Measurements from ENCODE around the gene PLEKHA8.
A peak's percentile ranks its signal among the peaks of the same experiment; 100 is the strongest.

PLEKHA8 gene, protein sequence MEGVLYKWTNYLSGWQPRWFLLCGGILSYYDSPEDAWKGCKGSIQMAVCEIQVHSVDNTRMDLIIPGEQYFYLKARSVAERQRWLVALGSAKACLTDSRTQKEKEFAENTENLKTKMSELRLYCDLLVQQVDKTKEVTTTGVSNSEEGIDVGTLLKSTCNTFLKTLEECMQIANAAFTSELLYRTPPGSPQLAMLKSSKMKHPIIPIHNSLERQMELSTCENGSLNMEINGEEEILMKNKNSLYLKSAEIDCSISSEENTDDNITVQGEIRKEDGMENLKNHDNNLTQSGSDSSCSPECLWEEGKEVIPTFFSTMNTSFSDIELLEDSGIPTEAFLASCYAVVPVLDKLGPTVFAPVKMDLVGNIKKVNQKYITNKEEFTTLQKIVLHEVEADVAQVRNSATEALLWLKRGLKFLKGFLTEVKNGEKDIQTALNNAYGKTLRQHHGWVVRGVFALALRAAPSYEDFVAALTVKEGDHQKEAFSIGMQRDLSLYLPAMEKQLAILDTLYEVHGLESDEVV

DNA sequence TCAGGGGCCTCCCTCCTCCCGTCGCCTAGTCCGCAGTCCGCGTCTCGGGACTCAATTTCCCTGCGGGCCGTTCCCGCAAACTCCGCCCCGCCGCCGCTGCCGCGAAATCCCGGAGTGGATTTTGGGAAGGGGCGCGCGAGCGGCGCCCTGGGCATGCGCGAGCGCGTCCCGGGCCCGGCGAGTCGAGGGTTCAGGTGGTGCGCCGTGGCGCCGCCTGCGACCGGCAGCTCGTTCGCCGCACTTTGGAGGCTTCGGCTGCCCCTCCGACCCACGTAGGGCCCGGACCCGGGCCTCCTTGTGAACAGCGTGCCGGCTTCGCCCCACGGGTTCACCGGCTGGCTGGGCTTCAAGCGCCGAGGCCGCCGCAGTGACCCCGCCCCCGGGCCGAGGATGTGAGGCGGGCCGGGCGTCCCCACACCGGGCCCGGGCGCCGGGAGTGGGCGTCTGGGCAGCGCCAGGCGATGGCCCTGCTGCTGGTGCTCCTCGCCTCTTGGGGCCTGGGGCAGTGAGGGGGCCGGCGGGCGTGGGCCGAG is at the start of gene PLEKHA8:
PLEKHA8 (plus strand) TSS at position 197 of the 533 bp plus-strand sequence. CDS start 351 bp downstream, outside the sequence.
- peak; percentile 86 for DNase-seq

DNA sequence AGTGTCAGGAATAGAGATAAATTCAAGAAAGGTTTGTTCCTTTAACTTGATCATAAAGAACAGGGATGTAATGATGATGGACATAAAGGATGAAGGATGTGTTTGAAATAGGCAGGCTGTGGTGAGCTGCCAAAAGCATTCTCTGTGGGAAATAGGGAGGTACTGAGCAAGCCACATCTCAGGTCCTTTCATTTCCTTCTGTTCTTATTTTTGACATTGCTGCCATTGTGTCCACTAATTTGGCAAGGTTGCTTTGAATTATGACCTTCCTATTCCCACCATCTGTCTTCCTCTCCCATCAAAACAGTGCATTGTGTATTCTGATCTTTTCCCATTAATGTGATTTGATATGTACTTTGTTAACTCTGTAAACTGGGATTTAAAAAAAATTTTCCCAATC is 48.1 kb upstream of the PLEKHA8 start:
- DNase-seq, result no peak

DNA sequence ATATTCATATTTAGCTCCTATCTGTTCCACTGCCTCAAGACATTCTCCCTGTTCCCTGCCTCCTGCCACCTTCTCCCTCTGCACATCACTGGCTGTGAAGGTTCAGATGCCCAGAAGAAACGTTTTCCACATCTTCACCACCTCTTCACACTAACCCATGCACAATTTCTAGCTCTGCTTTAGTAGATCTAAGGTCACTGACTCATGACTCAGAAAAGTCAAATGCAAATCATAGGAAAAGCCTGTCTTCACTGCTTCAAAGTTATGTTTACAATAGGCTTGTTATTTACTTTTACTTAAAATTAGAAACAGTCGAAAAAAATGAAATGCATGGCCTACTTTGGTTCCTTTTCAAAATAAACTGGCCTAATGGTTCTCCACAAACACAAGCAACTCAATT is 41.1 kb upstream of the PLEKHA8 start:
- DNase-seq, result no peak

DNA sequence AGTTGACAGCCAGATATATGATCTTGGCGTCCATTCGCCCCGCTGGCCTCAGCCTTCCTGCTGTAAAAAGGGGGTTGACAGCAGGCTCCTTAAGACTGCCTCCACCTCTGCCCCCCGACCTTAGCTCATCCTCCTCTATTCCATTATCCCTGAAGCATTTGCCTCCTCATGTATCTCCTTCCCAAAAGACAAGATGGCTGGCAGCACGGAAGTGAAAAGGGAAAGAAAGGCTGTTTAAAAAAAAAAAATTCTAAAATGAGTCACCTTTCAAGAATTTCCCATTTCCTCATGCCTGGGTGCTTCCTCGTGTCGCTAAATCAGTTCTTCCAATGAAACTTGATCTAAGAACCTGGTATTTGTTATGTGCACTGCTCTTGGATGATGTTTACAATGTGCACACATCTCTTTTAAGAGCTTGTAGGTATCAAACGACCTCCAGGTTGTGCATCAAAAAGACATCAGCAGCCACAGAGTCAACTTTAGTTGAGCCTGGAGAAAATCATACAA is 40.3 kb upstream of the PLEKHA8 start:
- no peak for DNase-seq

DNA sequence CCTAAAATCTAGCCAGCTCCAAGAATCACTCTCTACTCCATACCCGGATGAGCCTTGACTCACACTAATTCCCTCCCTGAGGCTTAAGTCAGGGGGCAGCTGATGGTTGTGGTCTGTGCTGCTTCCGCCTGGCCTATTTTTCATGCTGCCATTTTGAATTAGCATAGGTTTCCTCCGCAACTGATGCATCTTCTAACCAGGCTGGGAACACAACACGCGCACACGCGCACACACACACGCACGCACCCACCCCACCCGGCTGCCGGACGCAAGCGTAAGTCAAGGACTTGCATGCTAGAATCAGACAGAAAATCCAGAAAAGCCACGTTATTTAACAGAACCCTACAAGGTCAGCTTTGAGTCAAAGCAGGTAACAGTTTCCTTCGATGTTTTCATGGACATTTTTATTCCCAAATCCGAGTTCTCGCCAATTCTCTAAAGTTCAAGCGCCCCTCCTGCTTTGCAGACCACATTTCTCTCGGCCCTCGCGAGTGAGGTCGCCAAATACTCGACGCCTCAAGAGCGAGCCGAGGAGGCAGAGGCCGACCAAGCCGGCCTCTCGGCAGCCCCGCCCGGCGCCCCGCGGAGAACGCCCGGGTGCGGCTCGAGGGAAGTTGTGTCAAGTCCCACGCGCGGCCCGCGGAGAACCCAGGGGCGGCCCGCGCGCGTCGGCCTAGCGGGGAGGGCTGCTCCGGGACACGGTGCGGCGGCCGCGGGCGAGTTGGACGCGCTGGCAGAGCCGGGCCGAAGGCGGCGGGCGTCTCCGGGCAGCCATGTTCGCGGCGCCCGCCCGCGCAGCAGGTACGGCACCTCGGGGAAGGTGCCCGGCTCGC is 39.6 kb upstream of the PLEKHA8 start:
- peak; percentile 32 for DNase-seq

DNA sequence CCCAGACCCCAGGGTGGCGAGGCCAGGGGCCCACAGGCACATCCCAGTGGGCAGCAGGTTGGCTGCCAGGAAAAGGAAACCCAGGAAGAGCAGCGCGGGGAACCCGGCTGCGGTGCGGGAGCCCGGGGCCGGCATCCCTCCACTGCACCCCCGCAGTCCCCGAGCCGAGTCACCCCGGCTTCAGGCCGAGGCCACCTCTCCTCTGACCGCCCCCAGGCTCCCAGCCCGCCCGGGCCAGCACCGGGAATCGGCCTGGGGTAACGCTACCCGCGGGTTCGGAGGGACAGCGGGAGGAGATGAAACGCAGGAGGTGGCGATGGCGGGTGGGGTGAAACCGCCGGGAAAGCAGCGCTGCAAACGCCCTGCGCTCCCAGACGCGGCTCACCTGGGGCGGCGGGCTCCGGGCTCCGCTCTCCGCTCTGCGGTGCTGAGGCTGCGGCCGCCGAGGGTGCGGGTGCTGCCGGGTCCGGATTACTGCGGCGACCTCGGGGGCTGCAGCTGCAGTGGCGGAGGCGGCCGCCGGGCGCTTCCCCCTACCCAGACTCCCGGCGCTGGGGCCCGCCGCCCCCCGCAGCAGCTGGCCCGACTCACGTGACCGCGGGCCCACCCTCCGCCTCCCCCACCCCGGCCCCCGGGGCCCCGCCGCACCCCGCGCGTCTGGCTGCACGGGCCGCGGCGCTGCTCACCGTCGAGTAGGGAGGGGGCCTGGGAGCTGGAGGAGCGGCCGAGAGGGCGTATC is 38.8 kb upstream of the PLEKHA8 start, which contains the start of gene SCRN1:
SCRN1 (minus strand) TSS at position 545 of the 739 bp plus-strand sequence. CDS start 20,734 bp downstream, outside the sequence.
- DNase-seq, result peak; percentile 53

DNA sequence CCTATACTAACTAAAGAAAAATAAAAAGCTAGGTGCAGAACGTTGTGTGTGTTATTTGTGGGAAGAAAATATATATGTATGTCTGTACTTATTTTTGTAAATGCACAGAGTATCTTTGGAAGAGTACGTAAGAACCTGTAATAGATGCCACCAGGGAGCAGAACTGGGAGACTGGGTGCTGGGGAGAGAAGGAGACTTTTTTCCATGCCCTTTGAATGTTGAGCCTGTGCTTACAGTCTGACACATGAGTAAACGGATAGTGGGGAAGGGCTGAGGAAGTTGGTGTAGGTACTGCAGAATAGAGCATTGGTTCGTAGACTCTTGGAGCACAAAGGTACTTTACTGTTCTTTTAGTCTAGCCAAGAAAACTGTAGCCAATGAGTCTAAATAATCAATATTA is 37.3 kb upstream of the PLEKHA8 start:
- DNase-seq, result no peak

DNA sequence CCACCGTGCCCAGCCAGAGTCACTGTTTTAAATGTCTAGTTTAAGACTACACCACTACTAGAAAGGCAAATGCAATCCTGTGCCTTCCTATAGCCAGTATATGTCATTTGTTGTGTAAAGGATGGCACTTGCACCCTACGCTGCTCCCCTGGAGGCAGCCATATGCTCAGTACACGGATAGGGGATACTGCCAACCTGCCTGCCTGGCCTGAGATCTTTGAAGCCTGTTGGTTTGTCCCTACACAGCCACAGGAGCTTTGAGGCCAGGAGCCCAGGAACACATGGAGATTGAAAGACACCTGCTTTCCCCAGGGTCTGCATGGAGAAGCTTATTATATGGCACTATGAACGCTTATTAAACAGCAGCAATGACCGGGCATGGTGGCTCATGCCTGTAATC is 36.3 kb upstream of the PLEKHA8 start:
- DNase-seq, result no peak

DNA sequence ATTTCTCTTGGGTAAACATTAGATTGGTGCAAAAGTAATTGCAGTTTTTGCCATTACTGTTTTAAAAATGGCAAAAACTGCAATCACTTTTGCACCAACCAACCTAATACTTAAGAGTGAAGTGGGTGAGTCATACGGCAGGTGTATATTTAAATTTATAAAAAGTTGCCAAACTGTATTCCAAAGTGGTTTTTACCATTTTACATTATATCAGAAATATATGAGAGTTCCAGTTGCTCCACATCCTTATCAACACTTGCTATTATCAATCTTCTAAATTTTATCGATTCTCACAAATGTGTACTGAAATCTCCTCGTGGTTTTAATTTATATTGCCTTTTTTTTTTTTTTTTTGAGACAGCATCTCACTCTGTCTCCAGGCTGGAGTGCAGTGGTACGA is 35.1 kb upstream of the PLEKHA8 start:
- no peak for DNase-seq

DNA sequence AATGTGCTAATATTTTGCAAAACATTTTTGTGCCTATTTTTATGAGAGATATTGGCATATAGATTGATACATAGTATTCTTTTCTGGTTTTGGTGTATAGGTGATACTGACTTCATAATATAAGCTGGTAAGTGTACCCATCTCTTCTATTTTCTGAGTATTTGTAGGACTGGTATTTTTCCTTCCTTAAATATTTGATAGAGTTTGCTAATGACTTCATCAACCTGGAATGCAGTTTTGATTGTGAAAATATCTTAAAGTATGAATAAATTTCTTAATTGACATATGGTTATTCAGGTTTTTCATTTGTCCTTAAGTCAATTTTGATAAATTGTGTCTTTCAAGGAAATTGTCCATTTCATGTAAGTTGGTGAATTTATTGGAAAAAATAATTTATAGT is 32.6 kb upstream of the PLEKHA8 start:
- DNase-seq, result no peak

DNA sequence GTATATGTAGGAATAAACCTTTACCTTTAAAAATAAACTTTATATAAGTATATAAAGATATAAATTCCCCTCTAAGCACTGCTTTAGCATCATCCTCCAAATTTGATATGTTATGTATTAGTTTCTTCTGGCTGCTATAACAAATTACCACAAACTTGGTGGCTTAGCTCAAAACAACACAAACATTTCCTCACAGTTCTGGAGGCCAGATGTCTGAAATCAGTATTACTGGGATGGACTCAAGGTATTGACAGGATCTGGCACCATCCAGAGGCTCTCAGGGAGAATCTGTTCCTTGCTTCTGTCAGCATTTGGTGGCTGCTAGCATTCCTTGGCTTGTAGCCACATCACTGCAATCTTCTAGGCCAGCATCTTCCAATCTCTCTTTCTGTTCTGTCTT is 31.9 kb upstream of the PLEKHA8 start:
- no peak for DNase-seq

DNA sequence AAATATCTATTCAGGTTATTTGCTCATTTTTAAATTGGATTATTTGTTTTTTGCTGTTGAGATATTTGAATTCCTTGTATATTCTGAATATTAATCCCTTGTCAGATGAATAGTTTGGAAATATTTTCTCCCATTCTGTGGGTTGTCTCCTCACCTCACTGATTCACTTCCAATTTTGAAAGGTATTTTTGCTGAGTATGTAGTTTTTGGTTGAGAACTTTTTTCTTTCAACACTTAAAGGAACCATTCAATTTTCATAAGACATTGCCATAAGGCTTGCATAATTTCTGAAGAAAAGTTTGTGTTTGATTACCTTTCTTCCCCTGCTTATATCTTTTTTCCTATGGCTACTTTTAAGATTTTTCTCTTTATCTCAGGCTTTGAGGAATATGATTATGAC is 29.7 kb upstream of the PLEKHA8 start:
- no peak for DNase-seq

DNA sequence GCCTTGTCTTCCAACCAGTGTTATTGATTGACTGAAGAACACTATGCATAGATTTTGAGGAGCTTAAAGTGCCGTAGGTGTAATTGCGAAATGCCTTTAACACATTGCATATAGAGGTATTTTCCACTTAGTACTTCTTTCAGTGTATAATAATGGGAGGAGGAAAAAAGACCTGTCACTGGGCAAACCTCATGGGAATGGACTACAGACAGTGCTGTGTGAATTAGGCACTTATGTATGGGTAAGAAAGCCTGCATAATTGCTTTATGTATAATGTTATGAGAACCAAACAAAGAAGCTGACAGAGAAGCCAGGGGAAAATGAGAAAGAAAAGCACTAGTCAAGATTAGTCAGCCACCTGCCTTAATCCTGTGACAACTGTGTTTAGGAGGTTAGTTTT is 26.2 kb upstream of the PLEKHA8 start:
- no peak for DNase-seq

DNA sequence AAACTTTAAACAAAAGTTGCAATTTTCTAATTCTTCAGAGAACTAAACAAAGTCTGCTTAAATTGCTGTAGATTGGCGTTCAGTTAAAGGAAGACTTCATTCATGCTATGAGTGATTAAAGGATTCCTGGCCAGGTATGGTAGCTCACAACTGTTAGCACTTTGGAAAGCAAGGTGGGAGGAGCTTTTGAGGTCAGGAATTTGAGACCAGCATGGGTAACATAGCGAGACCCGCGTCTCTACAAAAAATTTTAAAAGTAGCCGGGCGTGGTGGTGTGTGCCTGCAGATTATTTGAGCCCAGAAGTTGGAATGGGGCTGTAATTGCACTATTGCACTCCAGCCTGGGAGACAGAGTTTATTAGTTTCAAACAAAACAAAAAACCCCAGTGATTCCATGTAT is 25.1 kb upstream of the PLEKHA8 start:
- no peak for DNase-seq

DNA sequence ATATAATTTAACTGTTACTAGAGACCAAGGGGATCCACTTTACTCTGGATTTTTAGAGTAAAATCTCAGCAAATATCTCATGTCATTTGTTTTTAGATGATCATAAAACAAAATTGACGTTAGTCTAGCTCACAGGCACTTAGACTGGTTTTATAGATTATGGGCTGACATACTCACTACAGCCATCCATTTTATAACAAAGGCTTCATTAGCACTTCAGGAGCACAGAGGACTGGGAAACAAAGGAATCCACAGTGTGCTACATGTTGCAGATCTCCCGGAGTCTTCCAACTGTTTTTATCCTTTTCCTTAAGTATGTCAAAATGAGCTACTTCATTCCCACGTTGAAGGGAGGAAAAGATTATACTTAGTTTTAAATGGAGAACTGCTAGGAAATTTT is 22.7 kb upstream of the PLEKHA8 start:
- DNase-seq, result no peak

DNA sequence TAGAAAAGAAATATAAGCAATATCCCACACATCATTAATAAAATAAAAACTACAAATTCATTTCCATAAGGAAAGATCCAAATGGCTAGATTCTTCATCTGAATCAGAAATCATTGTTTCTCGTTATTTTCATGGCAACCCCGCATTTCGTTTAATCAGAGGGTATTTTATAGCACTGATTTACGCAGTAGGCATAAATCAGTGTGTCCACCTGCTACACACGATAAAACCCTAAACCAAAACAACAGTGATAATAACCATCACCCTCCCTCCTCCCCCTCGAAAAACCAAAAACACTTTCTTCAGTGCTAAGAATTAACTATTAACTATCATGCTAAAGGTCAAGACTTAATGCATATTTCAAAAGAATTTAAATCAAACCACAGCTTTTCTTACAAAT is 18.2 kb upstream of the PLEKHA8 start:
- no peak for DNase-seq

DNA sequence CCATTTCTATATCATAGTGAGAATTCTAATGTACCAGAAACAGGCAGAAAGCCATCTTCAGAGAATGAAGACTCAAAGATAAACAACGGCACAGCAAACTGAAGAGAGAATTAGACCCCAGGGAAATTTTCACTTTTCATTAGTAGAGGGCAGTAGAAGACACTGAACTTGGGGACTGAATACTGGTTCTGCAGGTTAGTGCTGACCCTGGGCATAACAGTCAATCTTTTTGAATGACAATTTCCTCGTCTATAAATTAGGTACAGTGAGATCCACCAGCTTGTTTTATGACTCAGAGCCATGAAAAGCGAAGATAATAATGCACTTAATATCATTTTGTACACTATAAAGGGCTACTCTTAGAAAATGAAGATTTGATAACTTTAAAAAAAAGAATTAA is 15.5 kb upstream of the PLEKHA8 start:
- DNase-seq, result no peak

DNA sequence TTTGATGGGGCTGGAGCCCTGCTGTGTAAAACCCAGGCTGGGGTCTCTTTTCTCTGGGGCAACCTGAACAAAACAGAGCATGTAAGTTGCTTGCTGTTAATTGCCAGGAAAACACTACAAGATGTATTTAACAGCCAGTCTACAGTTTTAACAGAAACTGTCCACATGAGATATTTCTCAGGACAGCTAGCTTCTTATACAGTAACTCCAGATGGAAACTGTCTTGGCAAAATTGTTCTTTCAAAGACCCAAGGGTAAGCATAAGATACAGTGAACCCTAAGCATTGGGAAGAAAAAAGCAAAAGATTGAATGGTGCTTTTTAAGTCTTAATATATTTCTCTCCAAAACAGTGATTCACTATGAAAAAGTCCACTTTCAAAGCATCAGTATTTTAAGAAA is 9.8 kb upstream of the PLEKHA8 start:
- no peak for DNase-seq

DNA sequence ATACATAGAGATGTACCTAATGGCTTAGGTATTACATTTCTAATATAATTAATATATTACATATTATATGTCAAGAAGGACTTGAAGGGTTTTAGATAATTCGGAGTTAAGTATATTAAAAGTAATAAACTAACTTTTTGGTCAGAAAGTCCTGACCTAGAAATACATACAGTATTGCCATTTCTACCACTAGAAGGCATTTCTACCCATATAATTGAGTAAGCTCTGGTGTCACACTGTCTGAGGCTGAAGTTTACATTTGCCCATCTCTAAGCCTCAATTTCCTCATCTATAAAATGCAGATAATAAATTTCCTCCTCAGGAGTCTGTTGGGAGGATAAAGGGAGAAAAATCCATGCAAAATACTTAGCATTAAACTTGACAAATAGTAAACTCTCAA is 8.8 kb upstream of the PLEKHA8 start:
- DNase-seq, result no peak

DNA sequence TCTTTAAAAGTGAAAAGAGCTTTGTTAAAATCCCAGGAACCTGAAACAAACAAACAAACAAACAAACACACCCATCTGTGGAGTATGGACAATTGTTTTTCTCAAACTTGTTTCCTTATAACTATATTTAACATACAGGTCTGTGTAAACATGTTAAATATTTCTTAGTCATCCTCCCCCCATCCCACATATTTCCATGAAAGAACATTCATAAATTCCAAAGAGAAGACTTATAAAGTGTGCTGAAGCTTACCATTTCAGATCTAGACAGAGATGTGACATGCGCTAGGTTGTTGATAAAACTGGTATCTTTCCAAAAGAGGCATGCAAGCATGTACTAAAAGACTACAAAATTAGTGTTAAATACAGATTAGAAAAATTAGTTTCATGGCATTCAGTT is 8.3 kb upstream of the PLEKHA8 start:
- DNase-seq, result no peak

DNA sequence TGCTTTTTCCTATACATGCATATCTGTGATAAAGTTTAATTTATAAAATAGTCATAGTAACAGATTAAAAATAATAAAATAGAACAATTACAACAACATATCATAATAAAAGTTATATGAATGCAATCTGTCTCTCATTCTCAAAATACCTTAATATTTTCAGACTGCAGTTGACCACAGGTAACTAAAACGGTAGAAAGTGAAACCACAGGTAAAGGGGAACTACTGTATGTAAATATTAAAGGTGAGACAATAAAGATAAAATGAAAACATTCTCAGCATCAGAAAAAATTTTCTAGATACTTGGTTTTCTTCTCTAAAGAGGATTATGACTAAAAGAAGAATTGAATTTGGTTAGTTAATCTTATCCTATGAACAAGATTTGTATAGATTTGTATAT is 7.7 kb upstream of the PLEKHA8 start:
- DNase-seq, result no peak

DNA sequence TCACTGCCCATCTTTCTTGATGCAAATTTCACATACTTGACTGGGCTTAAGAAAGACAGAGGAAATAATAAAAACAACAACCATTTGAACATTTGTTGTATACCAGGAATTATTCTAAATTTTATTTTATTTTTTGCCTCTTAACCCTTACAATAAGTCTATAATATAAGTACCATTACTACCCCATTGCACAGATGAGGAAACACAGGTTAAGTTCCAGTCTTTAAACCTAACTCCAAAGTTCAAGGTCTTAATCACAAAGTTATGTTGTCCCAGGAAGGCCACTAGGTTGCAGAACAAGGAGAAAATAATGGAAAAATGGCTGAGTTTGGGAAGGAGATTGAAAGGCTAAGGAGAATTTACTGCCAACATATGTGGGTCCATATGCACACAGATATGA is 5.2 kb upstream of the PLEKHA8 start:
- DNase-seq, result no peak

DNA sequence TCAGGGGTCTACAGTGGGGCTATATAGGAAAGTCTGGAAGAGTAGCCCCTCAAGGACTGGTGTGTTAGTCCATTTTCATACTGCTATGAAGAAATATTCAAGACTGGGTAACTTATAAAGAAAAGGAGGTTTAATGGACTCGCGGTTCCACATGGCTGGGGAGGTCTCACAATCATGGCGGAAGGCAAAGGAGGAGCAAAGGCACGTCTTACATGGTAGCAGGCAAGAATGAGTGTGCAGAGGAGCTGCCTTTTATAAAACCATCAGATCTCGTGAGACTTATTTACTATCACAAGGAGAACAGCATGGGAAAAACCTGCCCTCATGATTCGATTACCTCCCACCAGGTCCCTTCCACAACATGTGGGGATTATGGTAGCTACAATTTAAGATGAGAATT is 4.7 kb upstream of the PLEKHA8 start:
- no peak for DNase-seq

All from CD4-positive, alpha-beta T cell treated with Interleukin-15 for 1 hour (primary cell).